HepG2 (cell line): ENCODE measurements around the gene UNCX.

ENCODE experiments used
- CEBPB ChIP-seq: IDR thresholded peaks from 2 replicates; pipeline ENCODE4 v1.6.1; 2011; ENCODE audit warnings: low read depth, low read length, improper control_type of control experiment, borderline replicate concordance
- CTCF ChIP-seq: sonication (generic); formaldehyde crosslinking; IDR thresholded peaks from 2 replicates; pipeline ENCODE4 v1.5.0; 2020; ENCODE audit warnings: mild to moderate bottlenecking, missing genetic modification reagents, moderate library complexity
- FOXA1 ChIP-seq, 2 experiments: fragments of 450-650 bp in 1 of 2; sonication (generic) in 1 of 2; formaldehyde crosslinking in 1 of 2; IDR thresholded peaks; 2 replicates each; pipeline versions ENCODE4 v1.4.0 to v1.6.1; 2016 to 2020; ENCODE audit warnings: missing genetic modification reagents in 1 of 2
- HMG20A ChIP-seq: IDR thresholded peaks from 2 replicates; pipeline ENCODE4 v1.6.1; 2016; ENCODE audit warnings: borderline replicate concordance
- MAFK ChIP-seq, 2 experiments: IDR thresholded peaks in 1 of 2; conservative IDR thresholded peaks in 1 of 2; 2 replicates each; pipeline ENCODE4 v1.6.1; 2011; ENCODE audit warnings: improper control_type of control experiment in 2 of 2, low read length in 2 of 2
- NCOA1 ChIP-seq: sonication (generic); formaldehyde crosslinking; IDR thresholded peaks from 2 replicates; pipeline ENCODE4 v1.9.0; 2021; ENCODE audit warnings: missing genetic modification reagents
- SRF ChIP-seq: IDR thresholded peaks from 2 replicates; pipeline ENCODE4 v1.6.1; 2011; ENCODE audit warnings: mild to moderate bottlenecking, low read depth, low read length, moderate library complexity
- TBX2 ChIP-seq: sonication (generic); formaldehyde crosslinking; IDR thresholded peaks from 2 replicates; pipeline ENCODE4 v1.5.0; 2020; ENCODE audit warnings: missing genetic modification reagents, mild to moderate bottlenecking, borderline replicate concordance

GRCh38 chr7:1211611-1212010 is 21.1 kb upstream of the UNCX start:
- no peak for TF ChIP-seq CTCF
- no peak for TF ChIP-seq CEBPB
- TF ChIP-seq TBX2: no peak
- TF ChIP-seq FOXA1 (IDR thresholded peaks at IDR 0.05): no peak
- TF ChIP-seq FOXA1 (CRISPR knock-in tag; IDR thresholded peaks at IDR 0.05): no peak
- TF ChIP-seq HMG20A (CRISPR knock-in tag): no peak
- no peak for TF ChIP-seq NCOA1
- no peak for TF ChIP-seq SRF
- TF ChIP-seq MAFK (conservative IDR thresholded peaks at IDR 0.05 in 1 of 2, IDR thresholded peaks at IDR 0.05 in 1 of 2; ENCODE audit: low read length in 2 of 2): no peak
